GM10248 (cell line): Measurements from ENCODE around the gene MRPL19.

Source experiments
- CTCF ChIA-PET: fragments of 300-600 bp; sonication (Branson Sonifier 250); formaldehyde crosslinking; extraction: SDS; loops from one replicate; lab custom pipeline; 2021; ENCODE audit warnings: antibody characterized with exemption; lab: Yijun Ruan, JAX
- POLR2A ChIA-PET: fragments of 350-650 bp; sonication (Branson Sonifier 250); formaldehyde crosslinking; extraction: SDS; loops from one replicate; lab custom pipeline; 2020; ENCODE audit warnings: antibody characterized with exemption; lab: Yijun Ruan, JAX
- DNase-seq: peaks from one replicate; pipeline ENCODE4 v3.0.0; 2012; ENCODE audit errors: extremely low spot score
- TF ChIP-seq, protein P1 (sequence below): IDR thresholded peaks from 2 replicates; pipeline ENCODE4 v1.5.1; 2012; ENCODE audit warnings: mild to moderate bottlenecking, low read depth; ENCODE audit errors: extremely low read depth, missing control alignments, control extremely low read depth

MRPL19 gene

DNA sequence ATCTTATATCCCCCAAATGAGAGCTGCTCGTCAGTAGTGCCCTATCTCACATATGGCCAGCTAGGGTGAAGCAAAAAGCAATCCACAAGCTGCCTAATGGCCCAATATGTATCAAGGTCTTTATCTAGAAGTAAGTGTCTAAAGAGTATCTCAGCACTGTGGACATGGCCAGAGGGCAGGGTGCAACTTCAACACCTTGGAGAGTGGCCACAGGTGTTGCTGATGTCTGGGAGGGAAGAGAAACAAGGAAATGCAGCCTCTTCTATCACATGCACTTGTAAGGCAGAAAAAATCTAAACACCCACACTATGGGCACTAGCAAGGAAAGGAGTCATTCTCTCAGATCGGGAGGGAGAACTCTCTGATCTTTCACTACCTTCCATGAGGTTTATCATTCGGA is 23.7 kb upstream of the MRPL19 start:
- ChIA-PET CTCF (interaction anchor here (0.9 to 1.5 kb wide), 3 partner anchors 10 to 571 kb away, joined by 3 to 4 read pairs (median 3); no protein-coding TSS in a partner anchor), POLR2A (no interaction called here)
- DNase-seq: no peak
- TF ChIP-seq, protein P1, sequence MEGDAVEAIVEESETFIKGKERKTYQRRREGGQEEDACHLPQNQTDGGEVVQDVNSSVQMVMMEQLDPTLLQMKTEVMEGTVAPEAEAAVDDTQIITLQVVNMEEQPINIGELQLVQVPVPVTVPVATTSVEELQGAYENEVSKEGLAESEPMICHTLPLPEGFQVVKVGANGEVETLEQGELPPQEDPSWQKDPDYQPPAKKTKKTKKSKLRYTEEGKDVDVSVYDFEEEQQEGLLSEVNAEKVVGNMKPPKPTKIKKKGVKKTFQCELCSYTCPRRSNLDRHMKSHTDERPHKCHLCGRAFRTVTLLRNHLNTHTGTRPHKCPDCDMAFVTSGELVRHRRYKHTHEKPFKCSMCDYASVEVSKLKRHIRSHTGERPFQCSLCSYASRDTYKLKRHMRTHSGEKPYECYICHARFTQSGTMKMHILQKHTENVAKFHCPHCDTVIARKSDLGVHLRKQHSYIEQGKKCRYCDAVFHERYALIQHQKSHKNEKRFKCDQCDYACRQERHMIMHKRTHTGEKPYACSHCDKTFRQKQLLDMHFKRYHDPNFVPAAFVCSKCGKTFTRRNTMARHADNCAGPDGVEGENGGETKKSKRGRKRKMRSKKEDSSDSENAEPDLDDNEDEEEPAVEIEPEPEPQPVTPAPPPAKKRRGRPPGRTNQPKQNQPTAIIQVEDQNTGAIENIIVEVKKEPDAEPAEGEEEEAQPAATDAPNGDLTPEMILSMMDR: no peak

DNA sequence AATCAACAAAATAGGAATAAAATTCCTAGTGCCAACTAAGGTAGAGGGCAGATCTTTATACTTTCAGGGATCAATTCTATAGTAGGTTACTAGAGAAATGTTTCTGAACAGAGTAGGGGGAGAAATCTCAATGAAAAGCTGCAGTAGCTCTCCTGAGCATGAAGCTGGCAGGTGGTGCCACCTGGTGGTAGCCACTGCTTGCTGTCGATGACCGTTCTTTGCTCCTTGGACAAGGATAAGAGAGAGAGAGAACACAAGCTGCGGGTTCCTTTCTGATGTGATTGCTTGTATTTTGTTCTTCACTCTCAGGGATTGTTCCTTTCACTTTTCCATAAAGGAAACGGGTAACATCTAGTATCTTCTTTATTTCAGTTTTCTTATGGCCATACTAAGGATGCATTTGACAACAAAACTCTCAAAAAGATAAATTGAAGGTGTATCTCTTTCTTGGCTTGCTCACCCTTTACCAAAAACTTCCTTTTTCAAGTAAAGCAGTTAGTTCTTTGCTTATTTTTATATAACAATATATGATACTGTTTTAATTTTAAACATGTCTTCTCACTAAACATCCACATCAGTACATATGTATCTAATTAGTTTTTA is 18.6 kb upstream of the MRPL19 start:
- TF ChIP-seq, protein P1: peak; percentile 95
- ChIA-PET POLR2A (no interaction called here), CTCF (interaction anchor here (0.6 to 2.8 kb wide), 31 partner anchors 9 to 937 kb away, joined by 3 to 24 read pairs (median 4); partner anchors contain the start of gene MRPL19)
- peak; percentile 68 for DNase-seq

DNA sequence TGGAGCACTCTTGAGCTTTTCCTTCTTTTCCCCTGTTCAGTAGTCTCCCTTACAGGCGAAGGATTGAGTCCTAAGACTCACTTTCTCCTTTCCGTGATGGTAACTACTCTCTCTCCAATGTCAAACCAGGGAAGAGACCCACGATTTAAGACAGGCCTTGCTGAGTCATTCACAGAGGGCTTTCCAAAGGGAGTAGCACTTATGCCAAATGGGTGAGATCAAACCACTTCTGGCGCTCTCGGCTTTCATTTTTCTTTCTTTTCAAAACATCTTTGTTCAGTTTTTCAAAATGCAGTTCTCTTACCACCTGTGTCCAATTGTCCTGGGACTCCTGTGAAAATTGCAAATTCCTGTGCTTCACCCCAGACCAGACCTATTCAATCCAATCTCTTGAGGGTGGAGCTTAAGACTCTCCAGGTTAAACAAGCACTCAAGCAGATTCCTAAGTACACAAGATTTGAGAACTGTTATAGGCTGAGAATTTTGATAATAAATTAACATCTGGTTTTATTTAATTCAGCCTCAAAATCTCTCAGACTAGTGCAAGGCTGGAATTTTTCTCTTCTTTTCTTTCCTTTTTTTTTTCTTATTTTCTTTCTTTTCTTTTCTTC is 14.4 kb upstream of the MRPL19 start:
- ChIA-PET POLR2A (no interaction called here), CTCF (interaction anchor here (0.9 to 2.2 kb wide), 5 partner anchors 9 to 45 kb away, joined by 3 to 14 read pairs (median 3); no protein-coding TSS in a partner anchor)
- DNase-seq: no peak
- TF ChIP-seq, protein P1: no peak

DNA sequence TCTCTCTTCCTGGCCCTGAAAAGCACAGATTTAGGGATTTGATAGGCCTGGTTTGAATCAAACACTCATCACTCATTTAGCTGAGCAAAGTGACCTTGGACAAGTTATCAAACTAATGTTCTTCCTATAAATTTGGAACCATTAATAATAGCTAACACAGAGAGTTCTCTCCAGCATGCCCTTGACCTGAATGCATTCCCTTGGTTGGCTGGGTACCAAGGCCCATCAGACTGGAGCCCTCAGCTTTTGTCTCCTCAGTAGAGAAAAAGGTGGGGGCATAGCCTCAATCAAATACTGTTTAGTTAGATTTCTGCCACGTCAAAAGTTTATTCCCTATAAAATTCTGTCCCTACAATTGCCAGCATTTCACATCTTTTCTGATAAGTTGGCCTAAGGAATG is 13.8 kb upstream of the MRPL19 start:
- TF ChIP-seq, protein P1: no peak
- no peak for DNase-seq
- ChIA-PET POLR2A (no interaction called here), CTCF (interaction anchor here (1.0 to 2.2 kb wide), 3 partner anchors 9 to 23 kb away, joined by 3 to 14 read pairs (median 4); no protein-coding TSS in a partner anchor)

DNA sequence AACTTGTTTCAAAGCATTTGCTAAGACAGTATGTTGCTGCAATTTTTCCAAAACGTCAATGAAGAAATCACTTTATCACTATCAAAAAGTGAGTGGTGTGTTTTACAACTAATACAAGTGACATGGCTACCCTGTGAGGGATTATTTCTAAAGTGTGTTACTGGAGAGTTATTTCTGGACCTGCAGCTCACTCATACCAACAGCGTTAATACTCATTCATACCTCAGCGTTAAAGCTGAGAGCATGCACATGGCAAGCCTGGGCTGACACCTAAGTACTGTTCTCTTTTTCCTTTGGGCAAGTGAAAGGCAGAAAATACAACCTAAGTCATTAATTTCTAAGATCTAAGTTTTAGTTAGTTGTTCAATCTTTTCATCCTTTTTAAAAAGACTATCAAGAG is 13.0 kb upstream of the MRPL19 start:
- no peak for DNase-seq
- TF ChIP-seq, protein P1: no peak
- POLR2A ChIA-PET: no interaction called here
- CTCF ChIA-PET: interaction anchor here (1.6 to 2.9 kb wide), 2 partner anchors 24 to 966 kb away, joined by 4 to 10 read pairs; no protein-coding TSS in a partner anchor

DNA sequence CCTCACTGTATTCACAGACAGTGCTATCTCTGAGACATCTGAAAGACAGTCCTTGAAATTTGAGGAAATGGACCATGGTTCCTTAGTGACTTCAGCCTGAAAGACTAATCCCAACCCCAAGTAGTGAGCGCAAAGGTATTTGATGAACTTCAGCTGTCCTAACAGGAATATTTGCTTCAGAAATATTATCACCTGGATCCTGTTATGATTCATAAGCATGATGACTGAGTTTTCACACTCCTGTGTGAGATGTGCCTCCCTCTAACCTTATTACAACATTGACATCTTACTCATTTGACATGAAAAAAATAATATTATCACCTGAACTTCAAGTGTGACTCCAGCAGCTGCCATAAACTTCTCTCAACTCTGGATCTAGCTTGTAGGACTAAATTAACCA is 11.6 kb upstream of the MRPL19 start:
- DNase-seq: no peak
- TF ChIP-seq, protein P1: no peak
- ChIA-PET CTCF (interaction anchor here (1.3 to 2.9 kb wide), 5 partner anchors 13 to 965 kb away, joined by 3 to 20 read pairs (median 4); no protein-coding TSS in a partner anchor), POLR2A (no interaction called here)
